PFSK-1 (cell line): ENCODE data around the gene IGSF9B.

Source experiments
- FOXP2 ChIP-seq: optimal IDR thresholded peaks from 2 replicates; pipeline ENCODE3; 2011; ENCODE audit warnings: borderline replicate concordance, control low read depth, inconsistent platforms; ENCODE audit not compliant: insufficient read depth; ENCODE audit errors: extremely low read length, extremely low read depth
- POLR2AphosphoS5 ChIP-seq: IDR thresholded peaks from 2 replicates; pipeline ENCODE4 v1.6.1; 2012; ENCODE audit warnings: low read depth, mild to moderate bottlenecking, control low read depth, low read length, moderate library complexity
- REST ChIP-seq, 2 experiments: IDR thresholded peaks; 2 replicates each; pipeline versions ENCODE4 v1.6.1 to v1.8.0; 2011 to 2012; ENCODE audit warnings: low read depth in 2 of 2, low read length in 2 of 2, control low read depth in 1 of 2, inconsistent platforms in 1 of 2, mild to moderate bottlenecking in 1 of 2, moderate library complexity in 1 of 2; ENCODE audit not compliant: insufficient read depth in 1 of 2
- SIN3A ChIP-seq: IDR thresholded peaks from 2 replicates; pipeline ENCODE4 v1.6.1; 2012; ENCODE audit warnings: mild to moderate bottlenecking, low read length, moderate library complexity, borderline replicate concordance; ENCODE audit not compliant: insufficient read depth
- TAF1 ChIP-seq: IDR thresholded peaks from 2 replicates; pipeline ENCODE4 v1.6.1; 2012; ENCODE audit warnings: low read length, control low read depth, borderline replicate concordance; ENCODE audit not compliant: insufficient read depth

- TF ChIP-seq SIN3A (no peak), TAF1 (no peak), POLR2AphosphoS5 (no peak), REST (IDR thresholded peaks at IDR 0.05; ENCODE audit: insufficient read depth in 1 of 2, low read depth in 2 of 2, low read length in 2 of 2) (no peak), FOXP2 (no peak)
Observed at GRCh38 chr11:133943950-133944698, 12.6 kb downstream of the IGSF9B start.
